Measurements from ENCODE around the gene OSBPL2. TPM values are rescaled to one million over a fixed set of nuclear protein-coding genes. Genes with fewer than 3 reads are reported as not detected.

OSBPL2 gene
- total and polyA plus RNA-seq, 7 donors = 9.6 to 30.9 (median 22.8) TPM

GRCh38 chr20:62338294-62338620 lies 99.9 kb downstream of the OSBPL2 start:
- peak in 1 of 2 donors; percentile 5 for DNase-seq
- no peak for TF ChIP-seq CTCF (IDR thresholded peaks at IDR 0.05)
- Histone ChIP-seq H3K36me3 (ENCODE audit: insufficient read depth in 1 of 2, low read depth in 1 of 2) (peaks cover 0 to 58% of the 10 kb centered on the region in 2 donors), H3K27ac (no peak overlapping the region), H3K9me3 (no peaks in the 10 kb centered on the region), H3K4me3 (no peak overlapping the region), H3K27me3 (ENCODE audit: insufficient read depth in 3 of 3, low read length in 2 of 3) (no peaks in the 10 kb centered on the region), H3K4me1 (no peaks in the 10 kb centered on the region)
- 93 to 95% (median 93%) methylated on average over 12 to 16 of the region's 16 CpGs for WGBS, 3 donors
- intact Hi-C loops (cut with DNase I) = no loop called here
- ATAC-seq = peak in 1 of 4 donors; percentile 10

GRCh38 chr20:62339647-62340062 lies 101.3 kb downstream of the OSBPL2 start:
- ATAC-seq = no peak
- H3K36me3 ChIP-seq (ENCODE audit: insufficient read depth in 1 of 2, low read depth in 1 of 2) = peaks cover 0 to 62% of the 10 kb centered on the region in 2 donors
- intact Hi-C loops (cut with DNase I) = loop anchor here in 1 of 2 donors (5.0 kb wide), 1 partner anchor 38 kb away; no protein-coding TSS in a partner anchor

GRCh38 chr20:62342910-62343309 lies 104.6 kb downstream of the OSBPL2 start:
- Histone ChIP-seq H3K4me3 (no peak overlapping the region), H3K36me3 (ENCODE audit: insufficient read depth in 1 of 2, low read depth in 1 of 2) (peaks cover 0 to 62% of the 10 kb centered on the region in 2 donors), H3K27me3 (ENCODE audit: insufficient read depth in 3 of 3, low read length in 2 of 3) (no peaks in the 10 kb centered on the region), H3K27ac (no peak overlapping the region), H3K9me3 (no peaks in the 10 kb centered on the region), H3K4me1 (peaks cover 13% of the 10 kb centered on the region)
- no peak for TF ChIP-seq CTCF (IDR thresholded peaks at IDR 0.05)
- DNase-seq (no peak), ATAC-seq (no peak)
- intact Hi-C loops (cut with DNase I) = loop anchor here in 1 of 2 donors (5.0 kb wide), 1 partner anchor 34 kb away; no protein-coding TSS in a partner anchor
- 76 to 81% (median 78%) methylated on average over 10 of the region's 10 CpGs for WGBS, 3 donors

More at GRCh38 chr20:62339647-62340062, 101.3 kb downstream of the OSBPL2 start:
- H3K4me3 ChIP-seq = no peak overlapping the region
- no peak for TF ChIP-seq CTCF (IDR thresholded peaks at IDR 0.05)
- 77 to 87% (median 77%) methylated on average over 14 of the region's 14 CpGs for WGBS, 3 donors
- DNase-seq = peak in 1 of 2 donors; percentile 10
- no peaks in the 10 kb centered on the region for H3K9me3 ChIP-seq
- no peaks in the 10 kb centered on the region for H3K4me1 ChIP-seq
- H3K27ac ChIP-seq = no peak overlapping the region
- no peaks in the 10 kb centered on the region for H3K27me3 ChIP-seq (ENCODE audit: insufficient read depth in 3 of 3, low read length in 2 of 3)

- no peak for DNase-seq
- H3K27me3 ChIP-seq (ENCODE audit: insufficient read depth in 3 of 3, low read length in 2 of 3) = no peaks in the 10 kb centered on the region
- intact Hi-C loops (cut with DNase I) = loop anchor here in 1 of 2 donors (5.0 kb wide), 1 partner anchor 33 kb away; no protein-coding TSS in a partner anchor
- no peaks in the 10 kb centered on the region for H3K9me3 ChIP-seq
- peaks cover 15% of the 10 kb centered on the region for H3K4me1 ChIP-seq
- no peak for TF ChIP-seq CTCF (IDR thresholded peaks at IDR 0.05)
- 89 to 95% (median 95%) methylated on average over 5 of the region's 5 CpGs for WGBS, 3 donors
- H3K4me3 ChIP-seq = no peak overlapping the region
- no peak for ATAC-seq
- peaks cover 0 to 56% of the 10 kb centered on the region in 2 donors for H3K36me3 ChIP-seq (ENCODE audit: insufficient read depth in 1 of 2, low read depth in 1 of 2)
- no peak overlapping the region for H3K27ac ChIP-seq
Measured at GRCh38 chr20:62344092-62344491, 105.8 kb downstream of the OSBPL2 start.

GRCh38 chr20:62344782-62345181 lies 106.5 kb downstream of the OSBPL2 start:
- TF ChIP-seq CTCF (IDR thresholded peaks at IDR 0.05) = no peak
- no peaks in the 10 kb centered on the region for H3K9me3 ChIP-seq
- intact Hi-C loops (cut with DNase I) = loop anchor here in 1 of 2 donors (5.0 kb wide), 1 partner anchor 33 kb away; no protein-coding TSS in a partner anchor
- DNase-seq (no peak), ATAC-seq (no peak)
- H3K36me3 ChIP-seq (ENCODE audit: insufficient read depth in 1 of 2, low read depth in 1 of 2) = peaks cover 0 to 54% of the 10 kb centered on the region in 2 donors
- H3K27ac ChIP-seq = no peak overlapping the region
- H3K4me1 ChIP-seq = peaks cover 15% of the 10 kb centered on the region
- H3K4me3 ChIP-seq = no peak overlapping the region
- WGBS, 3 donors = 90 to 93% (median 92%) methylated on average over 10 of the region's 10 CpGs
- H3K27me3 ChIP-seq (ENCODE audit: insufficient read depth in 3 of 3, low read length in 2 of 3) = no peaks in the 10 kb centered on the region

Data from psoas muscle (tissue), 8 donors.